DOHH2 (cell line): Measurements from ENCODE around the gene PHGDH.

Experiments used
- H3F3A ChIP-seq: fragments of 200-600 bp; sonication (generic), shearing (Covaris generic); 2 replicates; pipeline ENCODE4 v1.6.0; 2016; ENCODE audit warnings: antibody characterized with exemption, mild to moderate bottlenecking; ENCODE audit not compliant: control insufficient read depth, insufficient read depth
- H3K27ac ChIP-seq: fragments of 200-600 bp; sonication (generic); 2 replicates; pipeline ENCODE4 v1.5.1; 2014; ENCODE audit warnings: low read depth, mild to moderate bottlenecking, low read length, moderate library complexity
- H3K27me3 ChIP-seq: fragments of 200-600 bp; sonication (generic); 2 replicates; pipeline ENCODE4 v1.6.1; 2014; ENCODE audit warnings: mild to moderate bottlenecking, low read length, mixed read lengths; ENCODE audit not compliant: control insufficient read depth
- H3K36me3 ChIP-seq: fragments of 200-600 bp; sonication (generic); 2 replicates; pipeline ENCODE4 v1.6.1; 2014; ENCODE audit warnings: mild to moderate bottlenecking, low read length, moderate library complexity, mixed read lengths; ENCODE audit not compliant: control insufficient read depth
- H3K4me1 ChIP-seq: fragments of 200-600 bp; sonication (generic); 2 replicates; pipeline ENCODE4 v1.6.1; 2014; ENCODE audit warnings: mild to moderate bottlenecking, low read length, mixed read lengths; ENCODE audit not compliant: control insufficient read depth
- H3K4me2 ChIP-seq: fragments of 200-600 bp; sonication (generic); 2 replicates; pipeline ENCODE4 v1.6.0; 2014; ENCODE audit warnings: mild to moderate bottlenecking, low read length, moderate library complexity
- H3K4me3 ChIP-seq: fragments of 200-600 bp; sonication (generic); 2 replicates; pipeline ENCODE4 v1.5.1; 2014; ENCODE audit warnings: mild to moderate bottlenecking, low read length, mixed read lengths
- H3K79me2 ChIP-seq: fragments of 200-600 bp; sonication (generic); 2 replicates; pipeline ENCODE4 v1.6.1; 2014; ENCODE audit warnings: mild to moderate bottlenecking, low read length, mixed read lengths; ENCODE audit not compliant: control insufficient read depth
- H3K9me2 ChIP-seq: fragments of 200-600 bp; sonication (generic); replicated peaks from 2 replicates; pipeline ENCODE4 v1.6.1; 2014; ENCODE audit warnings: mild to moderate bottlenecking, low read length, mixed read lengths; ENCODE audit not compliant: control insufficient read depth
- H3K9me3 ChIP-seq: fragments of 200-600 bp; sonication (generic); 2 replicates; pipeline ENCODE4 v1.6.1; 2014; ENCODE audit warnings: antibody characterized with exemption, low read length, mixed read lengths; ENCODE audit not compliant: control insufficient read depth, insufficient read depth
- H4K20me1 ChIP-seq: fragments of 200-600 bp; sonication (generic); 2 replicates; pipeline ENCODE4 v1.6.0; 2014; ENCODE audit warnings: low read depth, mild to moderate bottlenecking, antibody characterized with exemption, low read length, moderate library complexity; ENCODE audit not compliant: control insufficient read depth, insufficient read depth
- CTCF ChIP-seq: fragments of 200-600 bp; sonication (generic); IDR thresholded peaks from one replicate; pipeline ENCODE4 v1.5.1; 2014; ENCODE audit warnings: antibody characterized with exemption, mild to moderate bottlenecking, low read depth, low read length; ENCODE audit not compliant: poor library complexity, severe bottlenecking
- EZH2phosphoT487 ChIP-seq: fragments of 200-600 bp; sonication (generic); IDR thresholded peaks from 2 replicates; pipeline ENCODE4 v1.6.1; 2017; ENCODE audit warnings: borderline replicate concordance, mild to moderate bottlenecking, antibody characterized with exemption, low read length, moderate library complexity, mixed read lengths

The PHGDH gene

GRCh38 chr1:119742677-119743076, 30.9 kb downstream of the PHGDH start:
- H3K4me1 ChIP-seq = peaks cover 11% of the 10 kb centered on the region
- H4K20me1 ChIP-seq = no peaks in the 10 kb centered on the region
- H3F3A ChIP-seq = no peaks in the 10 kb centered on the region
- no peak overlapping the region for H3K4me2 ChIP-seq
- no peaks in the 10 kb centered on the region for H3K79me2 ChIP-seq
- H3K9me2 ChIP-seq = no peaks in the 10 kb centered on the region
- H3K36me3 ChIP-seq = peaks cover 64% of the 10 kb centered on the region
- H3K9me3 ChIP-seq = no peaks in the 10 kb centered on the region
- no peaks in the 10 kb centered on the region for H3K27me3 ChIP-seq
- TF ChIP-seq EZH2phosphoT487 (no peak), CTCF (no peak)
- H3K4me3 ChIP-seq = no peak overlapping the region
- no peak overlapping the region for H3K27ac ChIP-seq

DNA sequence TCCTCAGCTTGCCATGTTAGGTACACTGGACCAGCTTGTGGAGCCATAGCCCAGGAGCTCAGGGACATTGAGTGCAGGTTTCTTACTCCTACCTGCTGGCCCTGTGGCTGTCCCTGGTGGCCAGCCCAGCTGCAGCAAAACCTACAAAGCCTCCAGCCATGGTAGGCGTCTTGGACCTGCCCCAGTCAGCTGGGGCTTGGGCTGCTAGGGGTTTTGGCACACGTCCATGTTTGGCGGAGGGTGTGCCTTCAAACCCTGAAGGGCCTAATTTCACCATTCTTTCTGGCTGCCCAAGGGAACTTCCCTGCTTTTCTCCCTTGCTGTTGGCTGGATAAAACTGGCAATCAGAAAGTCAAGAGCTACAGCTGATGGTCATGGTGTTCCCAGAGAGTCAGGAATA, 31.6 kb downstream of the PHGDH start:
- TF ChIP-seq CTCF (no peak), EZH2phosphoT487 (no peak)
- Histone ChIP-seq H3K9me3 (no peaks in the 10 kb centered on the region), H3K4me2 (no peak overlapping the region), H3K79me2 (no peaks in the 10 kb centered on the region), H3K27ac (no peak overlapping the region), H3K27me3 (no peaks in the 10 kb centered on the region), H3K36me3 (peaks cover 58% of the 10 kb centered on the region), H3K4me3 (no peak overlapping the region), H4K20me1 (no peaks in the 10 kb centered on the region), H3K4me1 (peaks cover 11% of the 10 kb centered on the region), H3F3A (no peaks in the 10 kb centered on the region), H3K9me2 (no peaks in the 10 kb centered on the region)

GRCh38 chr1:119743776-119744597, 32.3 kb downstream of the PHGDH start:
- H3K79me2 ChIP-seq = no peaks in the 10 kb centered on the region
- H3K4me3 ChIP-seq = no peak overlapping the region
- H4K20me1 ChIP-seq = no peaks in the 10 kb centered on the region
- H3K4me2 ChIP-seq = no peak overlapping the region
- H3K9me3 ChIP-seq = no peaks in the 10 kb centered on the region
- H3K9me2 ChIP-seq = no peaks in the 10 kb centered on the region
- H3K27me3 ChIP-seq = no peaks in the 10 kb centered on the region
- peaks cover 53% of the 10 kb centered on the region for H3K36me3 ChIP-seq
- H3K4me1 ChIP-seq = peaks cover 11% of the 10 kb centered on the region
- H3K27ac ChIP-seq = no peak overlapping the region
- TF ChIP-seq CTCF = peak; percentile 90
- TF ChIP-seq EZH2phosphoT487 = no peak
- no peaks in the 10 kb centered on the region for H3F3A ChIP-seq
